ENCODE results near the gene GLDC.
"Not testable (repeated sequence)": the region's sequence is repeated elsewhere in the genome, so short reads cannot be mapped to it uniquely, and the experiment has no call there.

GLDC gene

GRCh38 chr9:6645355-6646292 is at the start of gene GLDC:
GLDC (minus strand) TSS chr9:6645729; CDS start chr9:6645499, 230 bp downstream.
- no peak for DNase-seq (ENCODE audit: low read depth)

GRCh38 chr9:6692881-6693361 is 47.4 kb upstream of the GLDC start:
- no peak for DNase-seq (ENCODE audit: low read depth)

DNA sequence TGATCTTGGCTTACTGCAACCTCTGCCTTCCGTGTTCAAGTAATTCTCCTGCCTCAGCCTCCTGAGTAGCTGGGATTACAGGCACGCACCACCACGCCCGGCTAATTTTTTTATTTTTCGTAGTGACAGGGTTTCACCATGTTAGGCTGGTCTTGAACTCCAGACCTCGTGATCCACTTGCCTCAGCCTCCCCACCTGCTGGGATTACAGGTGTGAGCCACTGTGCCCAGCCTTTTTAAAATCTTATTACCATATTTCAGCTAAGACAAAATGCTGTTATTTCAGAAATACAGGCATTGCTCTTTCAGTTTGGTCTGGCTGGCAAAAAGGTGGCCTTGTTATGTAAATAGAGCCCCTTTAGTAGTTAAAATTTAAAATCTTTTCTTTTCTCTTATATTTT is 46.9 kb upstream of the GLDC start:
- no peak for DNase-seq (ENCODE audit: low read depth)

DNA sequence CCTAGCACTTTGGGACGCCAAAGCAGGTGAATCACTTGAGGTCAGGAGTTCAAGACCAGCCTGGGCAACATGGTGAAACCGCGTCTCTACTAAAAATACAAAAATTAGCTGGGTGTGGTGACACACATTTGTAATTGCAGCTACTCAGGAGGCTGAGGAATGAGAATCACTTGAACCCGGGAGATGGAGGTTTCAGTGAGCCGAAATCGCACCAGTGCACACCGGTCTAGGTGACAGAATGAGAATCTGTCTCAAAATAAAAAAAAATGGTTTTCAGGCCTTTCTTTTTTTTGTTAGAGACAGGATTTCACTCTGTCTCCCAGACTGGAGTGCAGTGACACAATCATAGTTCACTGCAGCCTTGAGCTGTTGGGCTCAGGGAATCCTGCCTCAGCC is 45.1 kb upstream of the GLDC start:
- not testable (repeated sequence) for DNase-seq (ENCODE audit: low read depth)

DNA sequence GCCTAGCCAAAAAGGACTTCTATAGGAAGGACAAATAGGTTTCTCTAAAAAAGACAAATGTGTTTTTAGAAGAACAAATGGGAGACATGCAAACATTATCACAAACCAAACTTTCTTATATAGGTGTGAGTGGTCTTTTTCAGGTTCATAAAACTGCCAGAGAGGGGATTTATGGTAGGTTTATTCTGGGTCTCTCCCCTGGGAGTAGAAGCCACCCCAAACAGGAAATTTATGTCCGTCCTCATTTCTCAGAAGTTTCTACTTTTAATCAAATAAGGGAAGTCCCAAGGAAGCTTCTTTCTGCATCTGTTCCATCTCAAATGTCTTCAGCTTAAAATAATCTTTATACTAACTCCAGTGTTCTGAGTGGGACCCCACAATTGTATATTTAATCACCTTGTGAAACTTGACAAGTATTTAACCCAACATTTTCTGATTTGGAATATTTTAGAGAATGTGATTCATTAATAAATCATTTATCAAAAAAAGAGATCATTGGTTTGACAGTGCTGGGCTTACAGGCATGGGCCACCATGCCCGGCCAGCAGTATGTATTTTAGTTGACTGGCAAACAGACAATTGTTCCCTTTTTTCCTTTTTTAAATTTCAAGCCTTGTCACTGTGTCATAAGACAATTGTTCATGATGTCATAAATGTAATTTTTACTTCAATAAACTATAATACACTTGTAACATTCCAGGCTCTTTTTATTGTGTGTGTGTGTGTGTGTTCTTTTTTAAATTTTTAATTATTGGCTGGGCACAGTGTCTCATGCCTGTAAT is 44.6 kb upstream of the GLDC start:
- DNase-seq (ENCODE audit: low read depth): no peak

DNA sequence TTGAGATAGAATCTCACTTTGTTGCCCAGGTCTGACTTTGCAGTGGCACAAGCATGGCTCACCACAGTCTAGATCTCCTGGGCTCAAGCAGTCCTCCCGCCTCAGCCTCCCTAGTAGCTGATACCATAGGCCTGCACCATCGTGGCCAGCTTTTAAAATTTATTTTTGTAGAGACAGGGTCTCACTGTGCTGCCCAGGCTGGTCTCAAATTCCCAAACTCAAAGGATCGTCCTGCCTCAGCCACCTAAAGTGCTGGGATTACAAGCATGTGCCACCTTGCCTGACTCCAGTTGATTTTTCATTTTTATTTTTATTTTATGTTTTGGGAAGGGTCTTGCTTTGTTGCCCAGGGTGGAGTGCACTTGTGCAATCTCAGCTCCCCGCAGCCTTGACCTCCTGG is 41.7 kb upstream of the GLDC start:
- DNase-seq (ENCODE audit: low read depth): no peak

GRCh38 chr9:6686396-6686795 is 40.9 kb upstream of the GLDC start:
- DNase-seq (ENCODE audit: low read depth): no peak

DNA sequence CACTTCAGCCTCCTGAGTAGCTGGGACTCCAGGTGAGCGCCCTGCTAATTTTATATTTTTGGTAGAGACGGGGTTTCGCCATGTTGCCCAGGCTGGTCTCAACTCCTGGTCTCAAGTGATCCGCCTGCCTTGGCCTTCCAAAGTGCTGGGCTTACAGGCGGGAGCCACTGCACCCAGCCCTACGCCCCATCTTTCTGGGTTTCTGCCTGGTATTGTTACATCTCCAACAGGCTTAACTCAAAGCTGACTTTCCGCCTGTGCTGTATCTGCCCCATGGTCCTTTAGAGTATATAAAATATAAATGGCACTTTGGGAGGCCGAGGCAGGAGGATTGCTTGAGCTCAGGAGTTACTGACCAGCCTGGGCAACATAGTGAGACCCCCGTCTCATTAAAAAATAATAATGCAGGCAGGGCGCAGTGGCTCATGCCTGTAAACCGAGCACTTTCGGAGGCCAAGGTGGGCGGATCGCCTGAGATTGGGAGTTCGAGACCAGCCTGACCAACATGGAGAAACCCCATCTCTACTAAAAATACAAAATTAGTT is 36.5 kb upstream of the GLDC start:
- no peak for DNase-seq (ENCODE audit: low read depth)

DNA sequence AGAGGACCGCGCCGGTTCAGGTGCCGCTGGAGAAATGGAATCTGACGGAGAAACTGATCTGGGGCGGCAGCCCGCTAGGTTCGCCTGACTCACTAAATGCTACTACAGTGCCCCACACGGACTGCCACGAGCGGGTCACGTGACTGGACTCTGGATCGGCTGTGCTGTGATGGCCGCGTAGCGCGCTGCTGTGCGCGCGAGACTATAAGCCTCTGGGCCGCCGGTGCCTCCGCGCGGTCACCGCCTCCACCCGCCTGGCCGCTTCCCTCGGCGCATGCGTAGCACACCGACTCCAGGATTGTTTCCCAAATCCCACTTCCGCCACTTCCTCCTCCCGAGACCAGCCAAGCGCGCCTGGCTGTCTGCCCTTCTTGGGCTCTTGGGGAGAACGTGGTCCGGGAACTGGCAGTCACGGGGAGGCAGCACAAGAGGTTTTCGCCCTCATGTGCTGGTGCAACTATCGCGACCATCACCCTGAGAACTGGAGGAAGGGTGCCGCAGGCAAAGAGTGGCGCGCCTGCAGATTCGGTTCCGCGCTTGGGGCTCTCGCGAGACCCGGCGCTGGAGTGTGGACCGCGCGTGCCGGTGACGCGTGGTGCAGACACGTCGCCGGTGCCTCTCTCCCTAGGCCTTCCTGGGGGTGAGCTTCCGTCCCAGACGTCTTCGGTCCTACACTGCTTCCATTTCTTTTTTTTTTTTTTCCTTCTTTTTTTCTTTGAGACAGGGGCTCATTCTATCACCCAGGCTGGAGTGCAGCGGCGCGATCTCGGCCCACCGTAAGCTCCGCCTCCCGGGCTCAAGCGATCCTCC is 35.8 kb upstream of the GLDC start:
- peak; percentile 88 for DNase-seq (ENCODE audit: low read depth)

DNA sequence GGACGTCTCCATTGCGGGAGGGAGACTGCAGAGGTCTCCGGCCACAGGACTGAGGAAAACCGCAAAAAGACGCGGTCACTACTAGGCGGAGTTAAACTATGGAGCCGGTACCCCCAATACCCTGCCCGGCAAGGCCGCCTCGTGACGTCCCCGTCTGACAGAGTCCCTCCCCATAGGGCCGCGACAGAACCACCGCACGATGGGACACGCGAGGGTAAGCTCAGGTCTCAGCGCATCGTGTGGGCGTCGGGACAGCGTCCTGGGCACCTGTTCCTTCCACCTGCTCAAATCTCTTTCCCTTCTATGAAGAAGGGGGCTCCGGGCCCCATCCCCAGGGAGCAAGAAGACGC is 35.2 kb upstream of the GLDC start:
- DNase-seq (ENCODE audit: low read depth): no peak

DNA sequence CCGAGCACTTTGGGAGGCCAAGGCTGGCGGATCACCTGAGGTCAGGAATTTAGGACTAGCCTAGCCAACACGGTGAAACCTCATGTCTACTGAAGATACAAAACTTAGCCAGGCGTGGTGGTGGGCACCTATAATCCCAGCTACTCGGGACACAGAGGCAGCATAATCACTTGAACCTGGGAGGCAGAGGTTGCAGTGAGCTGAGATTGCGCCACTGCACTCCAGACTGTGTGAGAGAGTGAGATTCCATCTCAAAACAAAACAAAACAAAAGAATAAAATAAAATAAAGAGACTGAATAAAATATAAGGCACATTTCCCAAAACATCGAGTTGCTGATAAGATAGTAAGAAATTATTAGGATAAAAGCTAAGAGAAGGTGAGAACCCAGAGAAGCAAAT is 32.3 kb upstream of the GLDC start:
- DNase-seq (ENCODE audit: low read depth): no peak

DNA sequence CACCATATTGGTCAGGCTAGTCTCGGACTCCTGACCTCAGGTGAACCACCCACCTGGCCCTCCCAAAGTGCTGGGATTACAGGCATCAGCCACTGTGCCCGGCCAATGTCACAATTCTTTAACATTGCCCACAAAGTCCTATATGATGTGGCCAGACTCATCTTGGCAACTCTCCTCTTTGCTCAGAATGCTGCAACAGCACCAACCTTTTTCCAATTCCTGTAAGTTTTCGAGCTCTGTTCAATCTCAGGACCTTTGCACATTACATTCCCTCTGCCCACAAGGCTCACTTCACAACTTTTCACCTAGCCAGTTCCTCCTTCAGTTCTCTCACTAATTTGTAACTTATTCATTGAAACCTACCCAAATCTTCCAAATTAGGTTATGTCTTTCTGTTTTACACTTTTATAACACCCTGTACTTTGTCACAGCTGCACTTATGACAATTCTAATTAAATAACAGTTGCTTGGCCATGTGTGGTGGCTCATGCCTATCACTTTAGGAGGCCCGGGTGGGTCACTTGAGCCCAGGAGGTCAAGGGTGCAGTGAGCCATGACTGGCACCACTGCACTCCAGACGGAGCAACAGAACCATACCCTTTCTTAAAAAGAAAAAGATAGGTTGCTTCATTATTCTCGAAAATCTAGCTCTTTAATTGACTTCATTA is 30.9 kb upstream of the GLDC start:
- no peak for DNase-seq (ENCODE audit: low read depth)

- DNase-seq (ENCODE audit: low read depth): no peak
These were observed 29.7 kb upstream of the GLDC start for GRCh38 chr9:6675268-6675667.

DNA sequence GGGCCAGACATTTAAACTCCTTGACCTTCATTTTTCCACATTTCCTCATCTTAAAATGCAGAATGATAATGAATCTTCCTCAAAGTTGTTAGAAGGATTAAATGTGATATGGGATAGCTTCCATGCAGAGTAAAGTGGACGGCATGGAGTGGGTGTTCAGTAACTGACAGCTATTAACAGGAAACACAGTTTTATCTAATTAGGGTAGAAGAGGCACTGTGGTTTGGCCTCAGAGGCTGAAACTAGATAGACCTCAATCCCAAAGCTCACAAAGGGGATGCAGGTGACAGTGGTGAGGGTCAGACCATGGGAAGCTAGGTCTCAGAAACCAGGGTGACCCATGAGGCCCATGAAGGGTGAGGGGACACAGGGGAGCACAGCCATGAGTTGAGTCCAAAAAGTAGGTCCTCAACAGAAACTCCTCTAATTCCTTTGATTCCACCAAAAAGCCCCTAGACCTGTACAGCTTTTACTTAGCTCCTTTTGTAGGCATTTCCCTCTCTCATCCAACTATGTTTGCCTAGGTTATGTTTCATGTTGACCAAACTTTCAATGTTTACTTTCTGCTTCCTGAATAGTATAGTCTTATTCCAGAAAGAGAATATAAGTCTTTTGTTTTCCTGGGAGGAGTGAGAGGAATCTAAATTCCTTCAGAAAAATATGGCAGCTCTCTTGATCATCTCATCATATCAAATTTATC is 27.9 kb upstream of the GLDC start:
- no peak for DNase-seq (ENCODE audit: low read depth)

- DNase-seq (ENCODE audit: low read depth): no peak
These were observed 26.6 kb upstream of the GLDC start for GRCh38 chr9:6672118-6672517.

DNA sequence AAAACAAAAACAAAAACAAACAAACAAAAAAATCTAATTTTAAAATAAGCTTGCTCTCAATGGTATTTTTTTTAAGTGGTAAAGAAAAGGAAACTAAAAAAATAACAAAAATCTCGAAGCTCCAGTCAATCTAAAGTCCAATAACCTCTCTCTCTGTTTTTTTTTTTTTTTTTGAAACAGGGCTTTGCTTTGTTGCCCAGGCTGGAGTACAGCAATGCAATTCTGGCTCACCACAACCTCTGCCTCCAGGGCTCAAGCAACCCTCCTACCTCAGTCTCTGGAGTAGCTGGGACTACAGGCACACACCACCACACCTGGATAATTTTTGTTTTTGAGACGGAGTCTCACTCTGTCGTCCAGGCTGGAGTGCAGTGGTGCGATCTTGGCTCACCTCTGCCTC is 25.9 kb upstream of the GLDC start:
- DNase-seq (ENCODE audit: low read depth): no peak

- no peak for DNase-seq (ENCODE audit: low read depth)
These were observed 24.4 kb upstream of the GLDC start for GRCh38 chr9:6669881-6670280.

- DNase-seq (ENCODE audit: low read depth): no peak
These were observed 22.2 kb upstream of the GLDC start for GRCh38 chr9:6667633-6668280.

DNA sequence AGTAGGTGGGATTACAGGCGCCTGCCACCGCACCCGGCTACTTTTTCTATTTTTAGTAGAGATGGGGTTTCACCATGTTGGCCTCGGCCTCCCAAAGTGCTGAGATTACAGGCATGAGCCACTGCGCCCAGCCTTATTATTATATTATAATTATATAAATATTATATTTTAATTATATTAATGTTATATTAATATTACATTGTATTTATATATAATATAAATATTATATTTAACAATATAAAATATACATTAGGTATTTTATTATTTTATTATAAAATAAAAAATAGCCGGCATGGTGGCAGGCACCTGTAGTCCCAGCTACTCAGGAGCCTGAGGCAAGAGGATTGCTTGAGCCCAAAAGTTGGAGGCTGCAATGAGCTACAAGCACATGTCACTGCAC is 21.6 kb upstream of the GLDC start:
- no peak for DNase-seq (ENCODE audit: low read depth)

DNA sequence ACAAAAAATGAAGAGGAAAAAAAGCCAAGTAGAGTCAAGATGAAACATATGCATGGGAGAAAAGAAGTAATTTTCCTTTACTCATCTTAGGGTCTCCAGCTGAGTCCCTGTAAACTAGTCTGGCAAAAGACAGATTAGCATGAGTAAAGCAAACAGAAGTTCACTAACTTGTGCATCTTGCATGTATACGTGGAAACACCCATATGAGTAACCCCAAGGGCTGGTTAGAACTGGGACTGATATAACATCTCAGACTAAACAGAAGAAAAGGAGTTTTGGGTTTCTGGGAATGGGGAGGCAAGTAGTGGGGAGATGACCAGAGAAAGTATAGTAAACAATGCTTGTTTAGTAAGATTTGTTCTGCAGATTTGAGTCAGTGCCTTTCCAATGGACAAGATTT is 20.1 kb upstream of the GLDC start:
- no peak for DNase-seq (ENCODE audit: low read depth)
